Measurements from ENCODE around the gene STPG4.

DNA sequence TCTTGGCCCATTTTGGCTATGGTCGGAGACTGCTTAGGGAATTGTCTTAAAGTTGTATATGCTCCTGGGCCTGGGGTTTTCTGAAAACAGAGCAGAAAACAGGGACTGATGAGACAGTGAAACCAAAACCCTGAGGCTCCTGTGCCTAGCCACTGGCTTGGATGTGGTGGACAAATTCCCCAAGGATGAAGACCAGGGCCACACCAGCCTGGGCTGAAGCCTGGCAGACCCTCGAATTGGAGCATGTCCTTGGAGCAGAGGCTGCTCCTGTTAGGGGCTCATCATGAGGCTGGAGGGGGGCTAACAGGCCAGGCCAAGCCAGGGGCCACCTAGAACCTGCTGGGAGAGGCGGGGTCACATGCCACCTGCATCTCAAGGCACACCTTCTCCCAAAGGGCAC is 68.1 kb downstream of the STPG4 start:
- TF ChIP-seq CTCF (IDR thresholded peaks at IDR 0.05; ENCODE audit: low read length) (no peak), EZH2 (optimal IDR thresholded peaks at IDR 0.05; ENCODE audit: low read depth, low read length) (no peak), EZH2phosphoT487 (IDR thresholded peaks at IDR 0.05; ENCODE audit: low read length) (no peak)

Measured in MM.1S (cell line).